IPS-11a (cell line): ENCODE data around the gene NCKAP5.

Experiments
- H3K4me3 ChIP-seq: one replicate; pipeline ENCODE4 v1.5.1; 2013; ENCODE audit warnings: low read depth, low read length, control low read depth

NCKAP5 gene

DNA sequence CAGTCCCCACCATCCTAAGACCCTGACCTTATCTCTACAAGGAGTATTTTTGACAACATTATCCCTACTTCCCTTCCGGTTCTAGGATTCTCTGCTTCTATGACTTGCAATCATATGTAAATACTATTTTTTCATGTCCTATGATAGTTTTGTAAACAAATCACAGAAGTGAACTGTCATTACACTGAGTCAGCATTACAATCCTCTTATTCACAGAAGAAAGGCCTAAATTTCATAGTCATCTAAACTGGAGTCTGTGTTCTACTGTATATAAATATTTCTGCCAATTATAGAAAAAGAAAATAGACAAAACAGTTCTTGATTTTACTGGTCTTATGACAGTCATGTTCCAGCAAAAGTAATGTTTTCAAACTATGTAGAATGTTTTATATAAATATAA is 265.1 kb downstream of the NCKAP5 start:
- H3K4me3 ChIP-seq, result no peak overlapping the region

DNA sequence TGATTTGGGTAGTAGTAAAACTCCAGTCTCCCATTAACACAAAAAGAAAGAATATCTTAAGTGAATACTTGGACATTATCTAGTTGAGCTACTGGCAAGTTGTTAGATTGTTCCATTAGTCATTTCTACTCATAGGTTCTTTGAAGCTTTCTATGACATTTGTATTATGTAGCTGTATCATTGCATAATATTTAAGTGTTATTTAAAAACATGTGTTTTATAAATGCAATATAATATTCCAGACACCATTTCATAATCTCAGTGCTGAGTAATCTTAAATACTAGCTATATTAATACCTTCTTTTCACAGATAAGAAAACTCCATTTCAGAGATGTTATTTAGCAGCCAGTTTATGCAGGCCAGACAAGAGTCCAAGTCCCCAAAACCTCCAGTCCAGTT is 271.9 kb downstream of the NCKAP5 start:
- no peak overlapping the region for H3K4me3 ChIP-seq

GRCh38 chr2:133293544-133294353 is 274.5 kb downstream of the NCKAP5 start:
- H3K4me3 ChIP-seq, result no peak overlapping the region

DNA sequence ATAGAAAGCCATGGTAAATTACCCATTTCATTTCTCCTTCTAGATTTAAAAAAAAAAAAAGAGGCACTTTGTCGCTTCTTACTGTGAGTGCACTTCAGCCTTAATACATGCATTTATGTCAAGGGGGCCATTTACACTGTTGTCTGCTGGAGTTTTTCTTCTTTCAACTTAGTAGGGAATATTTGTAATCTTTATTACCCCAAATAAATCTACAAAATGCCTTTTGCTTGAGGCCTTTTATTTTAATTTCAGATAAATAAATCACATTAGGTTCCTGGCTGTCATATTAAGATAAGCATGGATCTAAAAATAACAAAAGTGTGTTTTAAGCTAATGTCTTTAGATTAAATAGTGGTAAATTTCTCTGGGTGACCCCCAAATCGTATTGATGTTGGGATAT is 276.0 kb downstream of the NCKAP5 start:
- no peak overlapping the region for H3K4me3 ChIP-seq

DNA sequence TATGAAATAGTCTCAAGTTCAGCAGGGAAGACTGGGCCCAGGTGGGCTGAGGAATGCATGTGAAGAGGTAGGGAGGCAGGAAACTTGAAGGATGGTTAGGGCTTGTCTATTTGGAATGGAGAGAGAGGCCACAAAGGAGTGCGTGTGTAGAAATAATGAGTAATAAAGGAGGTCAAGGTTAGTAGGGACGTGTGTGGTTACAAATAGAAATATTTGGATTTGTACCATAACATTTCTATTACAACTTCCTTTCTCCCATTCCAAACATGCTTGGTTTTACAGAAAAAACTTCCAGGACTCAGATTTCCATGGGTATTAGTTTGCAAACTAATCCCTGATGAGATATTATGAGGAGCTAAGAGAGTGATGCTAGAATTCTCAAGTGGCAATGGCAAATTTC is 280.6 kb downstream of the NCKAP5 start:
- no peak overlapping the region for H3K4me3 ChIP-seq

DNA sequence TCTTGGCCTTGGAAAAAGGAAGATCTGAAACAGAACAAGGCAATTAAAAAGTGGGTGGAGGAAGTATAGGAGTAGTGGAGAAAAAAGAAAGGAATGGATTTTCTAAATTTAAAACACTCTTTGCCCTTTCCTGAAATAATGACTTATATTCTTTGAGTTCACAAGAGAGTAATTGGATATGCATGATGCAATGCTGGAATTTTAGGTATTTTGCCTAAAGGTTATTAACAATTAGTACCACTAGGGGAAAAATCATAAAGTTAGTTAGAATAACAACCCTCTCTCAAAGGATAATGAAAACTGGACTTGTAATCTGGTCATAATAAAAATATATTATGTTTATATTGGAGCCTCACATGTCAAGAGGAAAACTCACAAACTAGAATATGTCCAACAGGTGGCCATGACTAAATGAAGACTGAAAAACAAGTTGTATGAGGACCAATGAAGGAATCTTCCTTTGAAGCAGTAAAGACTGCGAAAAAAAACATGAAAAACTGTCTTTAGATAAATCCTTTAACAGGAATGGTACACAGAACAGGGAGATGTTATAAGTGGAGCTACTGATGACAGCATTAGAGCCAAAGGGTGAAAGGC is 281.8 kb downstream of the NCKAP5 start:
- no peak overlapping the region for H3K4me3 ChIP-seq

GRCh38 chr2:133273031-133273430 is 295.2 kb downstream of the NCKAP5 start:
- no peak overlapping the region for H3K4me3 ChIP-seq

- H3K4me3 ChIP-seq, result no peak overlapping the region
These were observed 297.2 kb downstream of the NCKAP5 start for GRCh38 chr2:133271105-133271504.

GRCh38 chr2:133270550-133270949 is 297.7 kb downstream of the NCKAP5 start:
- no peak overlapping the region for H3K4me3 ChIP-seq

- peak overlapping the region; percentile 58 for H3K4me3 ChIP-seq
These were observed 301.2 kb downstream of the NCKAP5 start for GRCh38 chr2:133266926-133267590.

- peak overlapping the region; percentile 58 for H3K4me3 ChIP-seq
These were observed 302.0 kb downstream of the NCKAP5 start for GRCh38 chr2:133266041-133266925.

- peak overlapping the region; percentile 21 for H3K4me3 ChIP-seq
These were observed 302.8 kb downstream of the NCKAP5 start for GRCh38 chr2:133265432-133265949.

GRCh38 chr2:133264989-133265401 is 303.3 kb downstream of the NCKAP5 start:
- H3K4me3 ChIP-seq, result no peak overlapping the region

GRCh38 chr2:133262893-133263292 is 305.4 kb downstream of the NCKAP5 start:
- no peak overlapping the region for H3K4me3 ChIP-seq

- no peak overlapping the region for H3K4me3 ChIP-seq
These were observed 312.9 kb downstream of the NCKAP5 start for GRCh38 chr2:133255360-133255759.

- no peak overlapping the region for H3K4me3 ChIP-seq
These were observed 314.5 kb downstream of the NCKAP5 start for GRCh38 chr2:133253793-133254192.

GRCh38 chr2:133252780-133253355 is 315.4 kb downstream of the NCKAP5 start:
- no peak overlapping the region for H3K4me3 ChIP-seq

DNA sequence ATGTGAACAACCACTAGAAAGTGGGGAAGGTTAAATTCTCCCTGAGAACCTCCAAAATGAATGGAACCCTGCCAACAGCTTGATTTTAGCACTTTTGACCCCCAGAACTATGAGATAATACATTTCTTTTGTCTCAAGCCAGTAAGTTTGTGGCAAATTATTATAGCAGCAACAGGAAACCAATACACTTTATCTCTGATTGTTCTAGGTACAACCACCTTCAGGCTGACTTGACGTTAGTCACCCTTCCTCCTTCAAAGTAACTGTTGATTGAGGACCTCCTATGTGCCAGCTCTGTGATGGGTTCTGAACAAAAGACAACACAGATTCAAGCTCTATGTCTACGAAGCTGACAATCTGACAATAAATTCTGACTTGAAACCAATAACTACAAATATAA is 318.9 kb downstream of the NCKAP5 start:
- no peak overlapping the region for H3K4me3 ChIP-seq

GRCh38 chr2:133248264-133248663 is 320.0 kb downstream of the NCKAP5 start:
- no peak overlapping the region for H3K4me3 ChIP-seq

GRCh38 chr2:133247631-133248030 is 320.6 kb downstream of the NCKAP5 start:
- no peak overlapping the region for H3K4me3 ChIP-seq

DNA sequence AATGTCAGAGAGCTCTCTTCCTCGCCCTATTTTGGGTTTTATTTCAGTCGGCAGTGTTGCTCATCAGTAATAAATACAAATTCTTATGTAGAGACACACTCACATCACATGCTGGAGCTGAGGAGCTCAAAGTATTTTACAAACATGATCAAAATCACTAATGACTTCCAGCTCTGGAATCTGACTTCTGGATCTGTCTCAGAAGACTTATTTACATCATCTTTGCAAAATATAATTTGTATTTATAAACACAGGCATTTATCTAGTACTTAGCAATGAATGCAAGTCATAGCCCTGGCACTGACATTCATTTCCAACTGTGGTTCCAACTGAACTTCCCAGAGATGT is 327.1 kb downstream of the NCKAP5 start:
- no peak overlapping the region for H3K4me3 ChIP-seq
